Gastrocnemius medialis (tissue), 4 donors: Measurements from ENCODE around the gene KHDRBS1. TPM values are rescaled to one million over a fixed set of nuclear protein-coding genes. Genes with fewer than 3 reads are reported as not detected.

Experiments
- ATAC-seq, 2 donors: fragments of 150-250 bp; one replicate each; pipeline ENCODE4 v1.9.1; 2016
- DNase-seq, 2 donors: peaks; one replicate each; pipeline ENCODE4 v3.0.0-alpha.2; 2019
- H3K27ac ChIP-seq, 4 donors: fragments of 200-600 bp; sonication (generic); 1 replicate in 1 of 4; 2 replicates in 3 of 4; pipeline ENCODE4 v1.5.1; 2016 to 2018; ENCODE audit warnings: mild to moderate bottlenecking in 2 of 4, moderate library complexity in 1 of 4
- H3K27me3 ChIP-seq, 3 donors: fragments of 200-600 bp; sonication (generic) in 2 of 3; 1 replicate in 1 of 3; 2 replicates in 2 of 3; pipeline versions ENCODE4 v1.5.1 to v1.6.0; 2016 to 2019; ENCODE audit warnings: mild to moderate bottlenecking in 1 of 3, moderate library complexity in 1 of 3
- H3K36me3 ChIP-seq, 2 donors: fragments of 200-600 bp; sonication (generic) in 1 of 2; one replicate each; pipeline ENCODE4 v1.5.1; 2017 to 2018
- H3K4me1 ChIP-seq, 2 donors: fragments of 200-600 bp; sonication (generic) in 1 of 2; one replicate each; pipeline ENCODE4 v1.5.1; 2016 to 2017; ENCODE audit warnings: mild to moderate bottlenecking in 2 of 2
- H3K4me3 ChIP-seq, 4 donors: fragments of 200-600 bp; sonication (generic) in 3 of 4; 1 replicate in 1 of 4; 2 replicates in 3 of 4; pipeline ENCODE4 v1.5.1; 2016 to 2019; ENCODE audit warnings: mild to moderate bottlenecking in 2 of 4
- H3K9me3 ChIP-seq, 3 donors: fragments of 200-600 bp; sonication (generic) in 2 of 3; 1 replicate in 1 of 3; 2 replicates in 2 of 3; pipeline ENCODE4 v1.5.1; 2016 to 2019
- POLR2A ChIP-seq, 2 donors: fragments of 450-650 bp; IDR thresholded peaks; one replicate each; pipeline ENCODE4 v1.6.1; 2017; ENCODE audit warnings: antibody characterized with exemption in 2 of 2, mild to moderate bottlenecking in 2 of 2, moderate library complexity in 2 of 2
- in situ Hi-C, 4 donors: fragments of 200-750 bp; cut with MboI; loops; one replicate each; pipeline versions ENCODE4 v1.15.0 to v1.8.0; 2017; ENCODE audit warnings: low sequenced_read_pairs in 4 of 4
- intact Hi-C: fragments of 100-400 bp; cut with DNase I; formaldehyde crosslinking; loops from one replicate; pipeline ENCODE4 v1.15.1; 2023; ENCODE audit warnings: low total_unique reads
- total RNA-seq, 4 donors: library from RNA; depleted of rRNA; stranded (reverse); fragments of >200 nt; gene quantifications; one replicate each; pipeline versions ENCODE4 v1.1.0 to v1.2.3, GENCODE V29; 2016
- TF ChIP-seq, protein P1 (sequence below), 5 experiments: fragments of 450-650 bp in 3 of 5; fragments of 200-600 bp in 2 of 5; sonication (generic) in 2 of 5; IDR thresholded peaks in 4 of 5; conservative IDR thresholded peaks in 1 of 5; 1 replicate in 4 of 5; 2 replicates in 1 of 5; pipeline ENCODE4 v1.5.1; 2016 to 2019; ENCODE audit warnings: antibody characterized with exemption in 5 of 5, mild to moderate bottlenecking in 3 of 5, moderate library complexity in 3 of 5

KHDRBS1 gene
- total RNA-seq, 4 donors from 2014 or later: 19.9 to 50.3 (median 34.6) TPM

DNA sequence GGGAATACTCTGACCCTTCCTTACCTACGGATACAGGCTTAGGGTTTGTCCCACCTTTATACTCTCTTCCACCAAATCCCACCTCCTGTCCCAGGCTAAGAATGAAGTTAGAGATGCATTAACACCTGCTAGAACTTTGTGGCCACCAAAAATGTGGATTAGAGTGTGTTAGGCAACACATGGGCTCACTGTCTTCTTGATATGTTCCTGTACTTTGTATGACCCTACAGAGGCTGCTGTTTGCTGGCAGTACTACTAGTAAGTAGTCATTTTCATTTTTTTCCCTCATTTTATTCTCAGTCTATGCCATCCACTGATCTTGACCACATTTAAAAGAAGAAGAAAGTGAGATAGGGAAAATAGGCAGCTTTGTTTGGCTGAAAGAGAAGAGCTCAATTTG, 38.0 kb downstream of the KHDRBS1 start:
- intact Hi-C loops (no loop called here), in situ Hi-C loops (no loop called here)
- no peak overlapping the region for H3K27ac ChIP-seq
- peaks cover 0 to 67% of the 10 kb centered on the region in 2 donors for H3K36me3 ChIP-seq
- no peaks in the 10 kb centered on the region for H3K4me1 ChIP-seq
- no peak overlapping the region for H3K4me3 ChIP-seq
- no peak for ATAC-seq
- no peak for DNase-seq
- TF ChIP-seq, protein P1, sequence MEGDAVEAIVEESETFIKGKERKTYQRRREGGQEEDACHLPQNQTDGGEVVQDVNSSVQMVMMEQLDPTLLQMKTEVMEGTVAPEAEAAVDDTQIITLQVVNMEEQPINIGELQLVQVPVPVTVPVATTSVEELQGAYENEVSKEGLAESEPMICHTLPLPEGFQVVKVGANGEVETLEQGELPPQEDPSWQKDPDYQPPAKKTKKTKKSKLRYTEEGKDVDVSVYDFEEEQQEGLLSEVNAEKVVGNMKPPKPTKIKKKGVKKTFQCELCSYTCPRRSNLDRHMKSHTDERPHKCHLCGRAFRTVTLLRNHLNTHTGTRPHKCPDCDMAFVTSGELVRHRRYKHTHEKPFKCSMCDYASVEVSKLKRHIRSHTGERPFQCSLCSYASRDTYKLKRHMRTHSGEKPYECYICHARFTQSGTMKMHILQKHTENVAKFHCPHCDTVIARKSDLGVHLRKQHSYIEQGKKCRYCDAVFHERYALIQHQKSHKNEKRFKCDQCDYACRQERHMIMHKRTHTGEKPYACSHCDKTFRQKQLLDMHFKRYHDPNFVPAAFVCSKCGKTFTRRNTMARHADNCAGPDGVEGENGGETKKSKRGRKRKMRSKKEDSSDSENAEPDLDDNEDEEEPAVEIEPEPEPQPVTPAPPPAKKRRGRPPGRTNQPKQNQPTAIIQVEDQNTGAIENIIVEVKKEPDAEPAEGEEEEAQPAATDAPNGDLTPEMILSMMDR (IDR thresholded peaks at IDR 0.05 in 4 of 5, conservative IDR thresholded peaks at IDR 0.05 in 1 of 5): no peak
- TF ChIP-seq POLR2A (IDR thresholded peaks at IDR 0.05): no peak
- no peaks in the 10 kb centered on the region for H3K27me3 ChIP-seq
- H3K9me3 ChIP-seq: no peaks in the 10 kb centered on the region

DNA sequence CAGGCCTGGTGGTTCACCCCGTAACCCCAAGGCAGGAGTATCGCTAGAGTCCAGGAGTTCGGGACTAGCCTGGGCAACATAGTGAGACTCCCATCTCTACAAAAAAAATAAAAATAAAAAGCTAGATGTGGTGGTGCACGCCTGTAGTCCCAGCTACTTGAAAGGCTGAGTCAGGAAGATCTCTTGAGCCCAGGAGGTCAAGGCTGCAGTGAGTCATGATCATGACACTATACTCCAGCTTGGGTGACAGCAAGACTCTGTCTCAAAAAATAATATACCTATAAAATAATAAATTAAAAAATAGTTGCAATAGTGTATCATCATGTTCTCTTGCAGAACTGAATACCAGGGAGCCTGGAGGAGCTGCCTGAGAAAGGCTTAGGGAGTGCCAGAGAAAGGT, 39.2 kb downstream of the KHDRBS1 start:
- DNase-seq: no peak
- TF ChIP-seq POLR2A (IDR thresholded peaks at IDR 0.05): no peak
- TF ChIP-seq, protein P1 (IDR thresholded peaks at IDR 0.05 in 4 of 5, conservative IDR thresholded peaks at IDR 0.05 in 1 of 5): no peak
- Histone ChIP-seq H3K4me1 (no peaks in the 10 kb centered on the region), H3K9me3 (no peaks in the 10 kb centered on the region), H3K4me3 (no peak overlapping the region), H3K36me3 (peaks cover 0 to 71% of the 10 kb centered on the region in 2 donors), H3K27ac (no peak overlapping the region), H3K27me3 (no peaks in the 10 kb centered on the region)
- ATAC-seq: no peak
- intact Hi-C loops: no loop called here
- in situ Hi-C loops: no loop called here

DNA sequence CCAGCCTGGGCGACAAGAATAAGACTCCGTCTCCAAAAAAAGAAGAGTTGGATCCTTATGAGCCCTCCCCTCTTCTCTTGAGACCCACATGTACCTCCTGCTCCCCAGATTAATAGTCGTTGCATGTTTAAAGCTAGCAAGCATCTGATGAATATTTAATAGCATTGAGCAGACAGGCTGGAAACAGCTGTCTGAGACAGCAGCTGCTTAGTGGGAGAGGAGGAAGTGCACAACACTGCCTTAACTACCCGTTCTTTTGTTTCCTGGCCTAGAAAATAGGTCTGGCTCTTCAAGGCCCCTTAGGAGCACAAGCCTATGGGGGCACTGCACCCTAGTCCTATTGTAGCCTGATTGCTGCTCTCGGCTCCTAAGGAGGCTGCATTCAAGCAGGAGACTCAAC, 41.7 kb downstream of the KHDRBS1 start:
- H3K36me3 ChIP-seq: peaks cover under 1 to 83% of the 10 kb centered on the region in 2 donors
- no peak for TF ChIP-seq POLR2A (IDR thresholded peaks at IDR 0.05)
- TF ChIP-seq, protein P1 (IDR thresholded peaks at IDR 0.05 in 4 of 5, conservative IDR thresholded peaks at IDR 0.05 in 1 of 5): no peak
- H3K27ac ChIP-seq: no peak overlapping the region
- H3K4me1 ChIP-seq: no peaks in the 10 kb centered on the region
- ATAC-seq (no peak), DNase-seq (no peak)
- in situ Hi-C loops: no loop called here
- H3K27me3 ChIP-seq: no peaks in the 10 kb centered on the region
- no peak overlapping the region for H3K4me3 ChIP-seq
- intact Hi-C loops: no loop called here
- H3K9me3 ChIP-seq: no peaks in the 10 kb centered on the region

DNA sequence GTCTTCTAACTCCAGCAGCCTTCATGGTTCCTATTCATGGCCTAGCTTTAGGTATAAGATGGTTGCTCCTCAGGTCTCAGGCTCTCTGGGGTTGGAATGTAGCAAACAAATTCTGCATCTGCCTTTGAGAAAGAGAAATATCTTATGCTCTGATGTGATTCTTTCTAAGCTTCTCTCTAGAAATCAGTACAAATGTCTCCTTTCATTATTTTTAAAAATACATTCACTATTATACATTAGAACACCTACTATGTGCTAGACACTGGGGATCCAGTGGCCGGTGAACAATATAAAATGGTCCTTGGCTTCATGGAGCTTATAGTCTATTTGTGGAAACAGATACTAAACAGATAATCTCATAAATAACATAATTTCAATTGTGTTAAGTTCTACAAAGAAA, 42.9 kb downstream of the KHDRBS1 start:
- Histone ChIP-seq H3K36me3 (peaks cover 3 to 81% of the 10 kb centered on the region in 2 donors), H3K4me1 (no peaks in the 10 kb centered on the region), H3K4me3 (no peak overlapping the region), H3K27ac (no peak overlapping the region), H3K9me3 (no peaks in the 10 kb centered on the region), H3K27me3 (no peaks in the 10 kb centered on the region)
- ATAC-seq (no peak), DNase-seq (no peak)
- in situ Hi-C loops: no loop called here
- TF ChIP-seq, protein P1 (IDR thresholded peaks at IDR 0.05 in 4 of 5, conservative IDR thresholded peaks at IDR 0.05 in 1 of 5): no peak
- TF ChIP-seq POLR2A (IDR thresholded peaks at IDR 0.05): no peak
- intact Hi-C loops: no loop called here

DNA sequence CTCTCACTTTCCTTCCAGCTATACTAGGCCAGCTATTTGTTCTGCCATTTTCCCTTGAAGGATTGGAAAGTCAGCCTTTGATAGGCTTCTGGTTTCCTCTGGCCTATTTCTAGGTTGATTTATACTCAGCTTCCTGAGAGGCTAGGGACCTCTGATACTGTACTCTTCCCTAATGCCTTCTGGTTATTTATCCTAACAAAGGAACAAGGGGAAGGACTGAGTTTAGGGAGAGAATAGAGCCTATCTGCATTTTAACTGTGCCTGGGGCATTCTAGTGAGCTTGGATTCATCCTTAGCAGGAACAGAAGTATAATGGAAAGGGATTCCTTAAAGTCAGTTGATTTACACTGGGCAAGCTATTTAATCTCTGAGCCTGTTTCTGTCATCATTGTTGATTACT, 47.2 kb downstream of the KHDRBS1 start:
- Histone ChIP-seq H3K27ac (peak overlapping the region in 3 of 4 donors; percentile 12 to 73 (median 21)), H3K4me1 (peaks cover 14 to 18% of the 10 kb centered on the region in 2 donors), H3K4me3 (no peak overlapping the region), H3K27me3 (no peaks in the 10 kb centered on the region), H3K36me3 (peaks cover 3 to 40% of the 10 kb centered on the region in 2 donors), H3K9me3 (no peaks in the 10 kb centered on the region)
- intact Hi-C loops: no loop called here
- no peak for DNase-seq
- TF ChIP-seq POLR2A (IDR thresholded peaks at IDR 0.05): no peak
- TF ChIP-seq, protein P1 (IDR thresholded peaks at IDR 0.05 in 4 of 5, conservative IDR thresholded peaks at IDR 0.05 in 1 of 5): no peak
- ATAC-seq: no peak
- in situ Hi-C loops: no loop called here
